K562 (cell line): ENCODE results near the gene SF3A2. TPM values are rescaled to one million over a fixed set of nuclear protein-coding genes. Genes with fewer than 3 reads are reported as not detected.

Experiments used
- CEBPG ChIP-seq, 3 experiments: fragments of 200-800 bp in 1 of 3; sonication (Bioruptor generic) in 1 of 3; sonication (generic) in 1 of 3; formaldehyde crosslinking in 1 of 3; IDR thresholded peaks in 2 of 3; conservative IDR thresholded peaks in 1 of 3; 2 replicates each; pipeline versions ENCODE4 v1.6.1 to v1.8.0; 2016 to 2022; ENCODE audit warnings: missing compliant biosample characterization in 2 of 3, missing genetic modification characterization in 2 of 3, mild to moderate bottlenecking in 1 of 3, missing genetic modification reagents in 1 of 3
- ESRRA ChIP-seq: fragments of 450-650 bp; IDR thresholded peaks from 2 replicates; pipeline ENCODE4 v1.6.1; 2014; ENCODE audit warnings: low read depth, mild to moderate bottlenecking, moderate library complexity, borderline replicate concordance
- ETV1 ChIP-seq: fragments of 450-650 bp; conservative IDR thresholded peaks from 2 replicates; pipeline ENCODE4 v1.6.1; 2016; ENCODE audit warnings: missing genetic modification characterization, control low read depth, low read depth, missing compliant biosample characterization
- KAT2B ChIP-seq: IDR thresholded peaks from one replicate; pipeline ENCODE4 v1.6.1; 2012; ENCODE audit warnings: low read depth, mild to moderate bottlenecking, control low read depth, inconsistent platforms, low read length, moderate library complexity
- KAT8 ChIP-seq: fragments of 450-650 bp; IDR thresholded peaks from 2 replicates; pipeline ENCODE4 v1.6.1; 2016; ENCODE audit warnings: low read depth, mild to moderate bottlenecking
- KDM4B ChIP-seq, 2 experiments: fragments of 450-650 bp in 1 of 2; sonication (generic) in 1 of 2; IDR thresholded peaks; 2 replicates each; pipeline ENCODE4 v1.6.1; 2016 to 2017; ENCODE audit warnings: borderline replicate concordance in 2 of 2, antibody characterized with exemption in 1 of 2, low read depth in 1 of 2, mild to moderate bottlenecking in 1 of 2
- POLR2A ChIP-seq: fragments of 450-650 bp; conservative IDR thresholded peaks from 2 replicates; pipeline ENCODE4 v1.6.1; 2016
- SIN3A ChIP-seq, 2 experiments: fragments of 150-350 bp in 1 of 2; IDR thresholded peaks; 2 replicates each; pipeline ENCODE4 v1.6.1; 2011 to 2016; ENCODE audit warnings: borderline replicate concordance in 2 of 2, low read depth in 2 of 2, low read length in 2 of 2, mild to moderate bottlenecking in 2 of 2, moderate library complexity in 2 of 2; ENCODE audit not compliant: control insufficient read depth in 1 of 2
- STAG1 ChIP-seq: sonication (generic); formaldehyde crosslinking; IDR thresholded peaks from 2 replicates; pipeline ENCODE4 v1.5.0; 2020; ENCODE audit warnings: missing genetic modification reagents, borderline replicate concordance
- TCF3 ChIP-seq: sonication (generic); formaldehyde crosslinking; IDR thresholded peaks from 2 replicates; pipeline ENCODE4 v1.4.0; 2020; ENCODE audit warnings: mild to moderate bottlenecking, missing genetic modification reagents
- ZKSCAN1 ChIP-seq: fragments of 150-350 bp; IDR thresholded peaks from 2 replicates; pipeline ENCODE4 v1.6.1; 2016; ENCODE audit warnings: low read depth, low read length
- ZNF24 ChIP-seq: fragments of 450-650 bp; IDR thresholded peaks from 2 replicates; pipeline ENCODE4 v1.6.1; 2016
- ZNF696 ChIP-seq: fragments of 250-450 bp; sonication (Bioruptor Pico); conservative IDR thresholded peaks from 2 replicates; pipeline ENCODE4 v1.4.0; 2020; ENCODE audit warnings: mild to moderate bottlenecking, moderate library complexity
- ZZZ3 ChIP-seq: fragments of 450-650 bp; IDR thresholded peaks from 2 replicates; pipeline ENCODE4 v1.6.1; 2016; ENCODE audit warnings: antibody characterized with exemption, mild to moderate bottlenecking, moderate library complexity
- polyA plus RNA-seq, 8 experiments: library from polyadenylated mRNA; depleted of rRNA in 4 of 8; stranded (reverse) in 5 of 8; unstranded in 3 of 8; fragments of >200 nt; fragmentation: Nextera tagmentation in 2 of 8; fragmentation: Illumina TruSeq in 1 of 8; extraction: Ambion mirVana in 2 of 8; extraction: Trizol in 1 of 8; gene quantifications; 2 replicates each; pipeline versions ENCODE4 v1.2.1 to v1.2.3, GENCODE V29; 2011 to 2014; ENCODE audit warnings: inconsistent platforms in 1 of 8, missing spikeins in 1 of 8
- total RNA-seq, 7 experiments: library from RNA; depleted of rRNA in 6 of 7; stranded (reverse); fragments of >200 nt in 6 of 7; fragmentation: Illumina TruSeq in 2 of 7; extraction: Trizol in 2 of 7; gene quantifications; 2 replicates each; pipeline versions ENCODE4 v1.2.1 to v1.2.3, GENCODE V29; 2011 to 2021; ENCODE audit warnings: low replicate concordance in 1 of 7
- TF ChIP-seq, protein P1 (sequence below): fragments of 250-450 bp; sonication (Bioruptor Pico); IDR thresholded peaks from 2 replicates; pipeline ENCODE4 v1.4.0; 2020; ENCODE audit warnings: mild to moderate bottlenecking
- TF ChIP-seq, protein P2 (sequence below): fragments of 150-350 bp; conservative IDR thresholded peaks from 2 replicates; pipeline ENCODE4 v1.6.1; 2014; ENCODE audit warnings: low read length
- TF ChIP-seq, protein P3 (sequence below): fragments of 450-650 bp; conservative IDR thresholded peaks from 2 replicates; pipeline ENCODE4 v1.6.1; 2016; ENCODE audit warnings: missing genetic modification characterization, low read depth, mild to moderate bottlenecking, missing compliant biosample characterization, moderate library complexity
- TF ChIP-seq, protein P4 (sequence below): fragments of 250-450 bp; sonication (Bioruptor Pico); IDR thresholded peaks from 2 replicates; pipeline ENCODE4 v1.8.0; 2021; ENCODE audit warnings: mild to moderate bottlenecking, moderate library complexity

SF3A2 gene
- total and polyA plus RNA-seq, 9 of the 15 experiments (the other 6 are each of a cell fraction or from before 2014, with no cell fraction given): 0.17 to 194 (median 22.8) TPM

DNA sequence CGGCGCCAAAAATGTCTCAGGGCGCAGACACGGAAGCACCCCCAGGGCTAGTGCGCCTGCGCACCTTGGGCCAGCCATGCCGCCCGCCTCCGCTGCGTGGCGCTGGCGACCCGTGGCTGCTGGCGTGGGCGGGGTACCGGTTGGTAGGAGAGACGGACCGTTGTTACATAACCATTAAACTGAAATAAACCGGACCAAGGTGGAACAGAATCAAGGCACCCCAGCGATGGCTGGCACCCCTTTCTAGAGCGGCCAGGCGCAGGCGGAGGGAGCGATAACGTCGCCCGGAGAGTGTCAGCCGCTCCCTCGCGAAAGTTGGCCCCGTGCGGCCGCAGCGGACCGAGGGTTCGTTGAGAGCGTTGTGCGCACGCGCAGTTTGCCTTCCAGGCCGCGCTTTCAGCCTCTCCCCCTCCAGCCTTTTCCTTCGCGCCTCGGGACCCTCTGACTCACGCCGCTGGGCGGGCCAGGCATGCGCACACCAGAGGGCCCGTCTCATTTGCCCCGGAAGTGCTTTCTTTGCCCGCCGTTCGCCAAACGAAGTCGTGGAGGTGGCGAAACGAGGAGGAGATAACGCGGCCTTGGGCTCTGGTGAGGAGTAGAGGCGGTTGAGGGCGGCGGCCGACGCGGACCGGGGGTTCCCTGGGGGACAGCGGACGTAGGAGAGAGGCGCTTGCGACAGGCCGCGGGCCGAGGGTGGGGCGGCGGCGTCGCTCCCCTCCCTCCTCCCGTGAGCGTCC, at the start of gene SF3A2, which contains the start of gene PLEKHJ1 (continued):
- TF ChIP-seq CEBPG (CRISPR knock-in tag; IDR thresholded peaks at IDR 0.05) (peak; percentile 3; the same call in 1 of the 2 replicates), CEBPG (tag; conservative IDR thresholded peaks at IDR 0.05 in 1 of 2, IDR thresholded peaks at IDR 0.05 in 1 of 2) (peak in 1 of 2 experiments; percentile 39; a peak in 2 of 4 replicates), KAT8 (no peak), SIN3A (IDR thresholded peaks at IDR 0.05; ENCODE audit: borderline replicate concordance in 2 of 2, control insufficient read depth in 1 of 2, low read depth in 2 of 2, low read length in 2 of 2) (0 out of 4 replicates have a peak, but pooled peaks of 1 of the 2 experiments have one; percentile 23), TCF3 (CRISPR knock-in tag) (peak; percentile 4; the same call in 1 of the 2 replicates), KDM4B (IDR thresholded peaks at IDR 0.05; ENCODE audit: borderline replicate concordance in 2 of 2, low read depth in 1 of 2) (0 out of 4 replicates have a peak, but pooled peaks of 1 of the 2 experiments have one; percentile 52), ZNF24 (peak; percentile 15; the same call in 1 of the 2 replicates), ZZZ3 (no peak; the same call in 1 of the 2 replicates), POLR2A (peak; percentile 90), STAG1 (CRISPR knock-in tag) (peak; percentile 95), KAT2B (no peak), ZNF696 (CRISPR knock-in tag) (no peak), ESRRA (peak; percentile 46; the same call in 1 of the 2 replicates), ZKSCAN1 (peak; percentile 63; the same call in 1 of the 2 replicates), ETV1 (tag) (0 out of 2 replicates have a peak, but pooled peaks have one; percentile 39)
- TF ChIP-seq, protein P1, sequence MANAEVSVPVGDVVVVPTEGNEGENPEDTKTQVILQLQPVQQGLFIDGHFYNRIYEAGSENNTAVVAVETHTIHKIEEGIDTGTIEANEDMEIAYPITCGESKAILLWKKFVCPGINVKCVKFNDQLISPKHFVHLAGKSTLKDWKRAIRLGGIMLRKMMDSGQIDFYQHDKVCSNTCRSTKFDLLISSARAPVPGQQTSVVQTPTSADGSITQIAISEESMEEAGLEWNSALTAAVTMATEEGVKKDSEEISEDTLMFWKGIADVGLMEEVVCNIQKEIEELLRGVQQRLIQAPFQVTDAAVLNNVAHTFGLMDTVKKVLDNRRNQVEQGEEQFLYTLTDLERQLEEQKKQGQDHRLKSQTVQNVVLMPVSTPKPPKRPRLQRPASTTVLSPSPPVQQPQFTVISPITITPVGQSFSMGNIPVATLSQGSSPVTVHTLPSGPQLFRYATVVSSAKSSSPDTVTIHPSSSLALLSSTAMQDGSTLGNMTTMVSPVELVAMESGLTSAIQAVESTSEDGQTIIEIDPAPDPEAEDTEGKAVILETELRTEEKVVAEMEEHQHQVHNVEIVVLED (CRISPR knock-in tag): peak; percentile 66
- TF ChIP-seq, protein P2, sequence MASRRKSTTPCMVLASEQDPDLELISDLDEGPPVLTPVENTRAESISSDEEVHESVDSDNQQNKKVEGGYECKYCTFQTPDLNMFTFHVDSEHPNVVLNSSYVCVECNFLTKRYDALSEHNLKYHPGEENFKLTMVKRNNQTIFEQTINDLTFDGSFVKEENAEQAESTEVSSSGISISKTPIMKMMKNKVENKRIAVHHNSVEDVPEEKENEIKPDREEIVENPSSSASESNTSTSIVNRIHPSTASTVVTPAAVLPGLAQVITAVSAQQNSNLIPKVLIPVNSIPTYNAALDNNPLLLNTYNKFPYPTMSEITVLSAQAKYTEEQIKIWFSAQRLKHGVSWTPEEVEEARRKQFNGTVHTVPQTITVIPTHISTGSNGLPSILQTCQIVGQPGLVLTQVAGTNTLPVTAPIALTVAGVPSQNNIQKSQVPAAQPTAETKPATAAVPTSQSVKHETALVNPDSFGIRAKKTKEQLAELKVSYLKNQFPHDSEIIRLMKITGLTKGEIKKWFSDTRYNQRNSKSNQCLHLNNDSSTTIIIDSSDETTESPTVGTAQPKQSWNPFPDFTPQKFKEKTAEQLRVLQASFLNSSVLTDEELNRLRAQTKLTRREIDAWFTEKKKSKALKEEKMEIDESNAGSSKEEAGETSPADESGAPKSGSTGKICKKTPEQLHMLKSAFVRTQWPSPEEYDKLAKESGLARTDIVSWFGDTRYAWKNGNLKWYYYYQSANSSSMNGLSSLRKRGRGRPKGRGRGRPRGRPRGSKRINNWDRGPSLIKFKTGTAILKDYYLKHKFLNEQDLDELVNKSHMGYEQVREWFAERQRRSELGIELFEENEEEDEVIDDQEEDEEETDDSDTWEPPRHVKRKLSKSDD: peak; percentile 60
- TF ChIP-seq, protein P3, sequence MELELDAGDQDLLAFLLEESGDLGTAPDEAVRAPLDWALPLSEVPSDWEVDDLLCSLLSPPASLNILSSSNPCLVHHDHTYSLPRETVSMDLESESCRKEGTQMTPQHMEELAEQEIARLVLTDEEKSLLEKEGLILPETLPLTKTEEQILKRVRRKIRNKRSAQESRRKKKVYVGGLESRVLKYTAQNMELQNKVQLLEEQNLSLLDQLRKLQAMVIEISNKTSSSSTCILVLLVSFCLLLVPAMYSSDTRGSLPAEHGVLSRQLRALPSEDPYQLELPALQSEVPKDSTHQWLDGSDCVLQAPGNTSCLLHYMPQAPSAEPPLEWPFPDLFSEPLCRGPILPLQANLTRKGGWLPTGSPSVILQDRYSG: peak; percentile 60; the same call in 1 of the 2 replicates
- TF ChIP-seq, protein P4, sequence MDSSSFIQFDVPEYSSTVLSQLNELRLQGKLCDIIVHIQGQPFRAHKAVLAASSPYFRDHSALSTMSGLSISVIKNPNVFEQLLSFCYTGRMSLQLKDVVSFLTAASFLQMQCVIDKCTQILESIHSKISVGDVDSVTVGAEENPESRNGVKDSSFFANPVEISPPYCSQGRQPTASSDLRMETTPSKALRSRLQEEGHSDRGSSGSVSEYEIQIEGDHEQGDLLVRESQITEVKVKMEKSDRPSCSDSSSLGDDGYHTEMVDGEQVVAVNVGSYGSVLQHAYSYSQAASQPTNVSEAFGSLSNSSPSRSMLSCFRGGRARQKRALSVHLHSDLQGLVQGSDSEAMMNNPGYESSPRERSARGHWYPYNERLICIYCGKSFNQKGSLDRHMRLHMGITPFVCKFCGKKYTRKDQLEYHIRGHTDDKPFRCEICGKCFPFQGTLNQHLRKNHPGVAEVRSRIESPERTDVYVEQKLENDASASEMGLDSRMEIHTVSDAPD (CRISPR knock-in tag): no peak
